MM.1S (cell line): Measurements from ENCODE around the gene TMEM26.

ENCODE experiments used
- CTCF ChIP-seq: fragments of 300-600 bp; sonication (generic); IDR thresholded peaks from 2 replicates; pipeline ENCODE4 v1.5.1; 2016; ENCODE audit warnings: antibody characterized with exemption, low read length, mixed read lengths
- EZH2 ChIP-seq: fragments of 300-600 bp; sonication (generic); optimal IDR thresholded peaks from 2 replicates; pipeline ENCODE3; 2017; ENCODE audit warnings: low read depth, mild to moderate bottlenecking, antibody characterized with exemption, low read length, mixed read lengths
- EZH2phosphoT487 ChIP-seq: fragments of 300-600 bp; sonication (generic); IDR thresholded peaks from 2 replicates; pipeline ENCODE4 v1.6.1; 2018; ENCODE audit warnings: antibody characterized with exemption, low read length

GRCh38 chr10:61404751-61405150 is 48.4 kb downstream of the TMEM26 start:
- TF ChIP-seq CTCF (no peak), EZH2 (no peak), EZH2phosphoT487 (no peak)
